ENCODE results near the gene UBALD1. TPM values are rescaled to one million over a fixed set of nuclear protein-coding genes. Genes with fewer than 3 reads are reported as not detected.

Gene UBALD1
- total RNA-seq, 1 donor from 2014 or later, result 17.6 TPM

GRCh38 chr16:4624827-4625559 is 10.3 kb upstream of the UBALD1 start:
- peak overlapping the region; percentile 99 for H3K4me3 Mint-ChIP-seq
- TF ChIP-seq, protein P1, sequence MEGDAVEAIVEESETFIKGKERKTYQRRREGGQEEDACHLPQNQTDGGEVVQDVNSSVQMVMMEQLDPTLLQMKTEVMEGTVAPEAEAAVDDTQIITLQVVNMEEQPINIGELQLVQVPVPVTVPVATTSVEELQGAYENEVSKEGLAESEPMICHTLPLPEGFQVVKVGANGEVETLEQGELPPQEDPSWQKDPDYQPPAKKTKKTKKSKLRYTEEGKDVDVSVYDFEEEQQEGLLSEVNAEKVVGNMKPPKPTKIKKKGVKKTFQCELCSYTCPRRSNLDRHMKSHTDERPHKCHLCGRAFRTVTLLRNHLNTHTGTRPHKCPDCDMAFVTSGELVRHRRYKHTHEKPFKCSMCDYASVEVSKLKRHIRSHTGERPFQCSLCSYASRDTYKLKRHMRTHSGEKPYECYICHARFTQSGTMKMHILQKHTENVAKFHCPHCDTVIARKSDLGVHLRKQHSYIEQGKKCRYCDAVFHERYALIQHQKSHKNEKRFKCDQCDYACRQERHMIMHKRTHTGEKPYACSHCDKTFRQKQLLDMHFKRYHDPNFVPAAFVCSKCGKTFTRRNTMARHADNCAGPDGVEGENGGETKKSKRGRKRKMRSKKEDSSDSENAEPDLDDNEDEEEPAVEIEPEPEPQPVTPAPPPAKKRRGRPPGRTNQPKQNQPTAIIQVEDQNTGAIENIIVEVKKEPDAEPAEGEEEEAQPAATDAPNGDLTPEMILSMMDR (conservative IDR thresholded peaks at IDR 0.05), result no peak
- H3K36me3 Mint-ChIP-seq (ENCODE audit: low read depth), result peaks cover 4% of the 10 kb centered on the region

DNA sequence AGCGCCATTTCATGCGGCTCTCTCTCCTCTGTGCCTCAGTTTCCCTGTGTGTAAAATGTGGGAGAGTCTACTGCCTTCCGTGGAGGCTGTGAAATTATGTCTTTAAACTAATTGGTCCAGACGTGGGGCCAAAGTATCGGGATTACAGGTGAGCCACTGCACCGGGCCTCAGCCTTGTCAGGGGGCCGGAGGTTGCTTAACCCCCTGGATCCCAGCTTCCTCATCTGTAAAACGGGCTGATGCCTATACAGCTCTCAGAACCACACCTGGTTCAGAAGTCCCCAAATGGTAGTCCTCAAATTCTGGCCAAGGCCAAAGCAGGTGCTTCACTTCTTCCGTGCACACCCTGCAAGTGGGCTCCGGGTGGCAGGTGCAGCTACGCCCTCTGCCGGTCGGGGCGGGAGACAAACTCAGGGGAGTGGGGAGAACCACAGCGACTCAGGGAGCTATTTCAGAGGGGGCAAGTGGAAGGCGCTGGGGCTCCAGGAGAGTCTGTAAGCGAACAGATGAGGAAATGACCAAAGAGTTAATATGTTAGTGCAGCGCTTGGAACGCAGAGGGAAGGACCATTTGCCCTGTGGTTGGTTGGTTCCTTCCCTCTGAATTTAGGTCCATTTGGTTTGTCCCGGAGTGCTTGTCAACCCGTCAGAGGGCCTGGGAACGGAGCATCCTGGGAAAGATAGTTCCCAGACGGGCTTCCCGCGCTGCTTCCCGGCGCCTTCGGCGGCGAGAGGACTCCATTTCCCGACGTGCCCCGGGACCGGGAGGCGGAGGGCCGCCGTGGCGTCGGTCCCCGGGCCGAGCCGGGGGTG is 9.5 kb upstream of the UBALD1 start, which contains the start of gene MGRN1:
MGRN1 (plus strand) TSS at position 812 of the 812 bp plus-strand sequence. CDS start 135 bp downstream, outside the sequence.
- H3K4me1 Mint-ChIP-seq, result peaks cover 27% of the 10 kb centered on the region
- H3K27ac Mint-ChIP-seq (ENCODE audit: unreplicated experiment), result peak within 1 kb of the TSS; percentile 100
- peak within 1 kb of the TSS; percentile 99 for H3K4me3 Mint-ChIP-seq
- no peaks in the 10 kb centered on the region for H3K9me3 Mint-ChIP-seq
- no peaks in the 10 kb centered on the region for H3K27me3 Mint-ChIP-seq (ENCODE audit: low read depth)
- H3K36me3 Mint-ChIP-seq (ENCODE audit: low read depth), result peaks cover 3% of the 10 kb centered on the region
- TF ChIP-seq, protein P1 (conservative IDR thresholded peaks at IDR 0.05), result peak; percentile 98
- peak; percentile 85 for DNase-seq (ENCODE audit: low read depth, low spot score)

More at GRCh38 chr16:4624827-4625559, 10.3 kb upstream of the UBALD1 start:
- peak; percentile 48 for DNase-seq (ENCODE audit: low read depth, low spot score)
- Mint-ChIP-seq H3K4me1 (peaks cover 28% of the 10 kb centered on the region), H3K27me3 (ENCODE audit: low read depth) (no peaks in the 10 kb centered on the region), H3K9me3 (no peaks in the 10 kb centered on the region), H3K27ac (ENCODE audit: unreplicated experiment) (peak overlapping the region; percentile 98)

GRCh38 chr16:4623593-4623992 is 8.9 kb upstream of the UBALD1 start:
- Mint-ChIP-seq H3K27ac (ENCODE audit: unreplicated experiment) (peak overlapping the region; percentile 81), H3K9me3 (no peaks in the 10 kb centered on the region), H3K27me3 (ENCODE audit: low read depth) (no peaks in the 10 kb centered on the region), H3K36me3 (ENCODE audit: low read depth) (no peaks in the 10 kb centered on the region), H3K4me3 (peak overlapping the region; percentile 90), H3K4me1 (peaks cover 23% of the 10 kb centered on the region)
- DNase-seq (ENCODE audit: low read depth, low spot score), result no peak
- TF ChIP-seq, protein P1 (conservative IDR thresholded peaks at IDR 0.05), result no peak

DNA sequence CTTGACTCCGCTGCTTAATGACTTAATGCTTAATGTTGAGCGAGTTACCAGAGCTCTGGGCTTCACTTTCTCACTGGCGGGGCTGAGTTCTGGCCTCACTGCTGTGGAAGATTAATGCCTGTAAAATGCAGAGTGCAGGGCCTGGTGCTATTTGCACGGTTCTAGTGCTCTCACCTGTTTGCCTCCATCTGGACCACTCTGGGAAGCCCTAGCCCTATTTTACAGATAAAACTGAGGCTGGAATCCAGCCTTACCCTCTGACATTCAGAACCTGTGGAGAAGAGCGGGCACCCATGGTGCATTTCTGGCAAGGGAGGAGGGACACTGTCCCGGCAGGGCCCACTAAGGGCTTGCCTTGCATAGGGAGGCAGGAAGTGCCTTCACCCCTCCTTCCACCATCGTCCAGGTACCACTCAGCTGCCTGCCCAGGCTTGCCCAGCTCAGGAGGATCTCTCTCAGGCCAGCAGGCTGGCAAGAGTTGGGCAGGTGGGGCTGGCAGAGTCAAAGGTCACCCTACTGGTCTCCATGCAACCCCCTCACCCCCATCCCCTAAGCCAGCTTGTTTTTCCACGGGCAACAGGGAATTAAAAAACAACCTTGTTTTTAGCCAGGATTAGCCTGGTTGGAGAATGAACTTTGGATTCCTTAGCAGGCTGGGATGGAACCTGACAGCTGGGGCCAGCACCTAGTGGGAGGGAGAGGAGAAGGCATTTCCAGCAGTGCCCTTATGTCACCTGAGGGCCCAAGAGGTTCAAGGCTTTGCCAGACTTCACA is 4.1 kb upstream of the UBALD1 start:
- no peak overlapping the region for H3K4me3 Mint-ChIP-seq
- peaks cover 10% of the 10 kb centered on the region for H3K4me1 Mint-ChIP-seq
- H3K9me3 Mint-ChIP-seq, result no peaks in the 10 kb centered on the region
- H3K27ac Mint-ChIP-seq (ENCODE audit: unreplicated experiment), result no peak overlapping the region
- H3K36me3 Mint-ChIP-seq (ENCODE audit: low read depth), result no peaks in the 10 kb centered on the region
- TF ChIP-seq, protein P1 (conservative IDR thresholded peaks at IDR 0.05), result no peak
- no peaks in the 10 kb centered on the region for H3K27me3 Mint-ChIP-seq (ENCODE audit: low read depth)
- no peak for DNase-seq (ENCODE audit: low read depth, low spot score)

- Mint-ChIP-seq H3K27ac (ENCODE audit: unreplicated experiment) (no peak overlapping the region), H3K27me3 (ENCODE audit: low read depth) (no peaks in the 10 kb centered on the region), H3K4me1 (peaks cover 10% of the 10 kb centered on the region), H3K36me3 (ENCODE audit: low read depth) (no peaks in the 10 kb centered on the region), H3K4me3 (no peak overlapping the region), H3K9me3 (no peaks in the 10 kb centered on the region)
- DNase-seq (ENCODE audit: low read depth, low spot score), result no peak
- TF ChIP-seq, protein P1 (conservative IDR thresholded peaks at IDR 0.05), result no peak
These were observed 3.2 kb upstream of the UBALD1 start for GRCh38 chr16:4617880-4618279.
